Adrenal gland (tissue), 5 donors: ENCODE results near the gene ATL1.
"Not testable (repeated sequence)": the region's sequence is repeated elsewhere in the genome, so short reads cannot be mapped to it uniquely, and the experiment has no call there.

Experiments
- POLR2A ChIP-seq, 2 donors: fragments of 450-650 bp; IDR thresholded peaks; one replicate each; pipeline ENCODE4 v1.6.1; 2017; ENCODE audit warnings: antibody characterized with exemption in 2 of 2, mild to moderate bottlenecking in 2 of 2, moderate library complexity in 1 of 2
- TF ChIP-seq, protein P1 (sequence below), 6 experiments: fragments of 450-650 bp in 4 of 6; fragments of 200-600 bp in 2 of 6; sonication (generic) in 1 of 6; IDR thresholded peaks; 1 replicate in 5 of 6; 2 replicates in 1 of 6; pipeline versions ENCODE4 v1.5.1 to v1.8.0; 2016 to 2021; ENCODE audit warnings: antibody characterized with exemption in 6 of 6, mild to moderate bottlenecking in 2 of 6, moderate library complexity in 1 of 6
- donor health status: DM: no; HTN: no; CAD: no.

DNA sequence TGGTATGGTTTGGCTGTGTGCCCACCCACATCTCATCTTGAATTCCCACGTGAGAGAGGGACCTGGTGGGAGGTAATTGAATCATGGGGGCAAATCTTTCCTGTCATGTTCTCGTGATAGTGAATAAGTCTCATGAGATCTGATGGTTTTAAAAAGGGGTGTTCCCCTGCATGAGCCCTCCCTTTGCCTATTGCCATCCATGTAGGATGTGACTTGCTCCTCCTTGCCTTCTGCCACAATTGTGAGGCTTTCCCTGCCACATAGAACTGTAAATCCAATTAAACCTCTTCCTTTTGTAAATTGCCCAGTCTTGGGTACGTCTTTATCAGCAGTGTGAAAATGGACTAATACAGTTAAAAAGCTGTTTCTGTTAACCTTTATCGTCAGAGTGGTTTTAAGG lies 21.9 kb upstream of the ATL1 start:
- TF ChIP-seq, protein P1, sequence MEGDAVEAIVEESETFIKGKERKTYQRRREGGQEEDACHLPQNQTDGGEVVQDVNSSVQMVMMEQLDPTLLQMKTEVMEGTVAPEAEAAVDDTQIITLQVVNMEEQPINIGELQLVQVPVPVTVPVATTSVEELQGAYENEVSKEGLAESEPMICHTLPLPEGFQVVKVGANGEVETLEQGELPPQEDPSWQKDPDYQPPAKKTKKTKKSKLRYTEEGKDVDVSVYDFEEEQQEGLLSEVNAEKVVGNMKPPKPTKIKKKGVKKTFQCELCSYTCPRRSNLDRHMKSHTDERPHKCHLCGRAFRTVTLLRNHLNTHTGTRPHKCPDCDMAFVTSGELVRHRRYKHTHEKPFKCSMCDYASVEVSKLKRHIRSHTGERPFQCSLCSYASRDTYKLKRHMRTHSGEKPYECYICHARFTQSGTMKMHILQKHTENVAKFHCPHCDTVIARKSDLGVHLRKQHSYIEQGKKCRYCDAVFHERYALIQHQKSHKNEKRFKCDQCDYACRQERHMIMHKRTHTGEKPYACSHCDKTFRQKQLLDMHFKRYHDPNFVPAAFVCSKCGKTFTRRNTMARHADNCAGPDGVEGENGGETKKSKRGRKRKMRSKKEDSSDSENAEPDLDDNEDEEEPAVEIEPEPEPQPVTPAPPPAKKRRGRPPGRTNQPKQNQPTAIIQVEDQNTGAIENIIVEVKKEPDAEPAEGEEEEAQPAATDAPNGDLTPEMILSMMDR (IDR thresholded peaks at IDR 0.05) = not testable (repeated sequence)
- TF ChIP-seq POLR2A (IDR thresholded peaks at IDR 0.05) = not testable (repeated sequence)
